Keratinocyte (primary cell): ENCODE measurements around the gene NDUFB1. TPM values are rescaled to one million over a fixed set of nuclear protein-coding genes. Genes with fewer than 3 reads are reported as not detected.

ENCODE experiments used
- DNase-seq: peaks from one replicate; pipeline ENCODE4 v3.0.0-alpha.2; 2011; ENCODE audit warnings: low read depth, missing footprints, low spot score
- FAIRE-seq: peaks from 2 replicates; lab custom pipeline; 2011; peaks lifted over from hg19 to GRCh38; lab: Jason Lieb, UNC
- H2AFZ ChIP-seq: 2 replicates; pipeline ENCODE4 v1.6.0; 2012; ENCODE audit warnings: low read length, control low read depth, inconsistent platforms; ENCODE audit not compliant: control insufficient read depth
- H3K27ac ChIP-seq: 2 replicates; pipeline ENCODE4 v1.5.1; 2011; ENCODE audit warnings: low read length; ENCODE audit not compliant: control insufficient read depth, insufficient read depth
- H3K27me3 ChIP-seq: 3 replicates; pipeline ENCODE4 v1.6.0; 2011; ENCODE audit warnings: low read length; ENCODE audit not compliant: control insufficient read depth, insufficient read depth; ENCODE audit errors: extremely low read depth
- H3K36me3 ChIP-seq, 2 experiments: 2 replicates in 1 of 2; 3 replicates in 1 of 2; pipeline ENCODE4 v1.5.1; 2011; ENCODE audit warnings: low read length in 2 of 2, mild to moderate bottlenecking in 1 of 2; ENCODE audit not compliant: control insufficient read depth in 2 of 2, insufficient read depth in 2 of 2; ENCODE audit errors: extremely low read depth in 1 of 2
- H3K4me1 ChIP-seq: 3 replicates; pipeline ENCODE4 v1.5.1; 2011; ENCODE audit warnings: low read length; ENCODE audit not compliant: control insufficient read depth, insufficient read depth; ENCODE audit errors: extremely low read depth
- H3K4me2 ChIP-seq: 3 replicates; pipeline ENCODE4 v1.6.0; 2011; ENCODE audit warnings: low read depth, low read length; ENCODE audit not compliant: control insufficient read depth, insufficient read depth; ENCODE audit errors: extremely low read depth
- H3K4me3 ChIP-seq, 3 experiments: fragments of 200-600 bp in 1 of 3; sonication (generic) in 1 of 3; 2 replicates in 2 of 3; 3 replicates in 1 of 3; pipeline ENCODE4 v1.5.1; 2011 to 2016; ENCODE audit warnings: low read length in 3 of 3, mild to moderate bottlenecking in 3 of 3, control low read depth in 2 of 3, inconsistent platforms in 1 of 3, low read depth in 1 of 3, mixed read lengths in 1 of 3, mixed run types in 1 of 3, moderate library complexity in 1 of 3; ENCODE audit not compliant: control insufficient read depth in 2 of 3, insufficient read depth in 2 of 3; ENCODE audit errors: extremely low read depth in 1 of 3
- H3K79me2 ChIP-seq: 2 replicates; pipeline ENCODE4 v1.6.0; 2012; ENCODE audit warnings: low read length; ENCODE audit not compliant: control insufficient read depth, insufficient read depth
- H3K9ac ChIP-seq: 3 replicates; pipeline ENCODE4 v1.6.0; 2011; ENCODE audit warnings: low read length; ENCODE audit not compliant: control insufficient read depth, insufficient read depth; ENCODE audit errors: extremely low read depth
- H3K9me1 ChIP-seq: 3 replicates; pipeline ENCODE4 v1.6.0; 2011; ENCODE audit warnings: low read length; ENCODE audit not compliant: control insufficient read depth, insufficient read depth; ENCODE audit errors: extremely low read depth
- H3K9me3 ChIP-seq: 2 replicates; pipeline ENCODE4 v1.5.1; 2012; ENCODE audit warnings: low read depth, low read length; ENCODE audit not compliant: control insufficient read depth
- H4K20me1 ChIP-seq: 3 replicates; pipeline ENCODE4 v1.6.0; 2011; ENCODE audit warnings: low read length; ENCODE audit not compliant: control insufficient read depth, insufficient read depth; ENCODE audit errors: extremely low read depth
- CTCF ChIP-seq, 3 experiments: IDR thresholded peaks in 1 of 3; conservative IDR thresholded peaks in 1 of 3; optimal IDR thresholded peaks in 1 of 3; 2 replicates in 2 of 3; 3 replicates in 1 of 3; pipeline versions ENCODE3 to v1.5.1; 2011; ENCODE audit warnings: low read length in 3 of 3, mild to moderate bottlenecking in 3 of 3, moderate library complexity in 2 of 3, control low read depth in 1 of 3, inconsistent platforms in 1 of 3; ENCODE audit not compliant: insufficient read depth in 2 of 3; ENCODE audit errors: extremely low read depth in 1 of 3
- EZH2 ChIP-seq: IDR thresholded peaks from one replicate; pipeline ENCODE4 v1.6.1; 2012; ENCODE audit warnings: inconsistent platforms, mild to moderate bottlenecking, low read length, moderate library complexity
- dilution Hi-C: fragments of 300-500 bp; cut with MboI; formaldehyde crosslinking; loops from one replicate; pipeline ENCODE4 v1.7.0; 2020; ENCODE audit warnings: low sequenced_read_pairs; ENCODE audit not compliant: extremely low pct_ligation_motif_present
- polyA plus RNA-seq, 5 experiments: library from polyadenylated mRNA; depleted of rRNA in 3 of 5; stranded (reverse) in 3 of 5; stranded (forward) in 1 of 5; unstranded in 1 of 5; fragments of >200 nt; gene quantifications; 1 replicate in 1 of 5; 2 replicates in 3 of 5; 3 replicates in 1 of 5; pipeline versions ENCODE4 v1.2.1 to v1.2.3, GENCODE V29; 2011 to 2012; ENCODE audit warnings: missing spikeins in 2 of 5, low read depth in 1 of 5, low replicate concordance in 1 of 5

NDUFB1 gene
- polyA plus RNA-seq, 1 donor (not counting 4 experiments of a cell fraction or from before 2014, with no cell fraction given): 555 TPM

DNA sequence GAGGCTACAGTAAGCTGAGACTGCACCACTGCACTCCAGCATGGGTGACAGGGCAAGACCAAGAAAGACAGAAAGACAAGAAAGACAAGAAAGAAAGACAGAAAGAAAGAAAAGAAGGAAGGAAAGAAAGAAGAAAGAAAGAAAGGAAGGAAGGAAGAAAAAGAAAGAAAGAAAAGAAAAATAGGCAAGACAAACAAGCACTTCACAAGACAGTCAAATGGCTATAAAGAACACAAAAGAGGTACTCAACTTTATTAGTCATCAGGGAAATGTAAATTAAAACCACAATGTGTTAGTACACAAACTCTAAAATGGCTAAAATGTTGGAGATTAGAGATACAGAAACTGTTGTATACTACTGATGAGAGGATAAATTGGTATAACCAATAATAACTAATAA, 21.7 kb downstream of the NDUFB1 start:
- H3K4me3 ChIP-seq: no peak overlapping the region
- no peak overlapping the region for H2AFZ ChIP-seq
- peaks cover 5% of the 10 kb centered on the region for H3K4me1 ChIP-seq
- no peak for DNase-seq
- peaks cover 38% of the 10 kb centered on the region for H3K79me2 ChIP-seq
- H4K20me1 ChIP-seq: no peaks in the 10 kb centered on the region
- dilution Hi-C loops: no loop called here
- no peak overlapping the region for H3K9ac ChIP-seq
- no peaks in the 10 kb centered on the region for H3K36me3 ChIP-seq
- no peak overlapping the region for H3K27ac ChIP-seq
- no peak for FAIRE-seq
- H3K9me1 ChIP-seq: no peaks in the 10 kb centered on the region
- H3K4me2 ChIP-seq: no peak overlapping the region
- no peak for TF ChIP-seq CTCF (optimal IDR thresholded peaks at IDR 0.05 in 1 of 3, IDR thresholded peaks at IDR 0.05 in 1 of 3, conservative IDR thresholded peaks at IDR 0.05 in 1 of 3; ENCODE audit: extremely low read depth in 1 of 3, insufficient read depth in 2 of 3, low read length in 3 of 3)
- TF ChIP-seq EZH2: no peak
- H3K27me3 ChIP-seq: no peaks in the 10 kb centered on the region
- no peaks in the 10 kb centered on the region for H3K9me3 ChIP-seq

GRCh38 chr14:92093320-92093719, 28.2 kb downstream of the NDUFB1 start:
- TF ChIP-seq EZH2: no peak
- peak in 1 of 3 experiments; percentile 32 for TF ChIP-seq CTCF (optimal IDR thresholded peaks at IDR 0.05 in 1 of 3, IDR thresholded peaks at IDR 0.05 in 1 of 3, conservative IDR thresholded peaks at IDR 0.05 in 1 of 3; ENCODE audit: extremely low read depth in 1 of 3, insufficient read depth in 2 of 3, low read length in 3 of 3)
- Histone ChIP-seq H3K9me3 (no peaks in the 10 kb centered on the region), H3K4me1 (no peaks in the 10 kb centered on the region), H3K79me2 (peaks cover 2% of the 10 kb centered on the region), H4K20me1 (no peaks in the 10 kb centered on the region), H3K4me2 (no peak overlapping the region), H2AFZ (no peak overlapping the region), H3K36me3 (peaks cover 0 to 3% of the 10 kb centered on the region in 2 experiments), H3K9me1 (no peaks in the 10 kb centered on the region), H3K27ac (no peak overlapping the region), H3K27me3 (no peaks in the 10 kb centered on the region), H3K4me3 (no peak overlapping the region), H3K9ac (no peak overlapping the region)
- DNase-seq (no peak), FAIRE-seq (no peak)
- dilution Hi-C loops: no loop called here
